ENCODE results near the gene TBC1D9B.

DNA sequence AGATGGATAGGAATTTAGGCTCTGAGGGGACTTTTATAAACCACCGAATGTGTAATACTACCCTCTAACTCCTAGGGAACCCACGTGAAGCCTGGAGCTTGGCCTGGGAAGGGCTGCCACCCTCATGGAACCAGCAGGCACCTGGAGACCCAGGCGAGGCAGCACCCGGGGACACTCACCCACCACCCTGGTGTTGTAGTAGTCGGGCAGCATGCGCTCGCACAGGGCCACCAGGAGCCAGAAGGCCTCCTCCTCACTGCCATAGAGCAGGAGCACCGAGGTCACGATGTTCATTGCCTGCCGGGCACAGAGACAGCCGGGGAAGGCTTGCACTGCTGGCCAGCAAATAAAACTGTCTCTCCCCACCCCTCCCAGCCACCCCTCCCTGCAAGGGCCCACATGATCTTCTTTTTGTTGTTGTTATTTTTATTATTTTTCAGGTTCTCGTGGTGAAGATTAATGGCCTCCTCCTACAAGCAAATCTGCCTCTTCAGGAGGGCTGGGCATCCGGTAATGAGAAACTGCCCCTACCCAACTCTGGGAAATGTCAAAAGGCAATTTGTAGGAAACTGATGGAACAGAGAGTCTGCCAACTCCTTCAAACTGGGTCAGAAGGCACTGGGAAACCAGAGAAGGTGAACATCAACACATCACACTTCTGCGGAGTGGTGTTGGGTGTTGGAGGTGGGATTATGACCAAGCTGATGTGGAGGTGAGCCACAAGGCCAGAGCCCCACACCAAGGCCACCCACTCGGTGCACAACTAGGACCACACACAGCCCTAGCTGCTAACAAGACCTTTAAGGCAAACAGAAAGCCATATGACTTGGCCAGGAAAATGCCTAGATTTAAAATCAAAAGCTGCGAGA lies 31.7 kb downstream of the TBC1D9B start:
- TF ChIP-seq, protein P1, sequence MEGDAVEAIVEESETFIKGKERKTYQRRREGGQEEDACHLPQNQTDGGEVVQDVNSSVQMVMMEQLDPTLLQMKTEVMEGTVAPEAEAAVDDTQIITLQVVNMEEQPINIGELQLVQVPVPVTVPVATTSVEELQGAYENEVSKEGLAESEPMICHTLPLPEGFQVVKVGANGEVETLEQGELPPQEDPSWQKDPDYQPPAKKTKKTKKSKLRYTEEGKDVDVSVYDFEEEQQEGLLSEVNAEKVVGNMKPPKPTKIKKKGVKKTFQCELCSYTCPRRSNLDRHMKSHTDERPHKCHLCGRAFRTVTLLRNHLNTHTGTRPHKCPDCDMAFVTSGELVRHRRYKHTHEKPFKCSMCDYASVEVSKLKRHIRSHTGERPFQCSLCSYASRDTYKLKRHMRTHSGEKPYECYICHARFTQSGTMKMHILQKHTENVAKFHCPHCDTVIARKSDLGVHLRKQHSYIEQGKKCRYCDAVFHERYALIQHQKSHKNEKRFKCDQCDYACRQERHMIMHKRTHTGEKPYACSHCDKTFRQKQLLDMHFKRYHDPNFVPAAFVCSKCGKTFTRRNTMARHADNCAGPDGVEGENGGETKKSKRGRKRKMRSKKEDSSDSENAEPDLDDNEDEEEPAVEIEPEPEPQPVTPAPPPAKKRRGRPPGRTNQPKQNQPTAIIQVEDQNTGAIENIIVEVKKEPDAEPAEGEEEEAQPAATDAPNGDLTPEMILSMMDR (conservative IDR thresholded peaks at IDR 0.05), result no peak
- no peak for TF ChIP-seq ZFX (IDR thresholded peaks at IDR 0.05)

Data from C4-2B (cell line).